Measurements from ENCODE around the gene NKIRAS2.

- TF ChIP-seq POLR2AphosphoS5 (IDR thresholded peaks at IDR 0.05; ENCODE audit: insufficient read depth, low read depth, low read length) (no peak), CTCF (IDR thresholded peaks at IDR 0.05; ENCODE audit: extremely low read depth in 1 of 2, insufficient read depth in 1 of 2, low read depth in 1 of 2, low read length in 2 of 2) (no peak), EZH2 (IDR thresholded peaks at IDR 0.05; ENCODE audit: borderline replicate concordance, low read depth, low read length, severe bottlenecking) (no peak), MAX (IDR thresholded peaks at IDR 0.05; ENCODE audit: insufficient read depth, insufficient read length) (no peak), JUN (IDR thresholded peaks at IDR 0.05; ENCODE audit: borderline replicate concordance, insufficient read depth, insufficient read length, low read depth) (no peak), POLR2A (IDR thresholded peaks at IDR 0.05; ENCODE audit: low read depth, low read length) (no peak), FOS (IDR thresholded peaks at IDR 0.05; ENCODE audit: borderline replicate concordance, insufficient read depth, low read length) (no peak), MYC (IDR thresholded peaks at IDR 0.05; ENCODE audit: low read depth, low read length) (no peak)
Measured at GRCh38 chr17:42040818-42041217, 20.9 kb downstream of the NKIRAS2 start.
